Embryonic facial prominence (tissue), 1 donor: Measurements from ENCODE around the gene TSHB.

Experiments
- DNase-seq: peaks from one replicate; pipeline ENCODE4 v3.0.0-alpha.2; 2016; ENCODE audit errors: extremely low spot score

The TSHB gene

DNA sequence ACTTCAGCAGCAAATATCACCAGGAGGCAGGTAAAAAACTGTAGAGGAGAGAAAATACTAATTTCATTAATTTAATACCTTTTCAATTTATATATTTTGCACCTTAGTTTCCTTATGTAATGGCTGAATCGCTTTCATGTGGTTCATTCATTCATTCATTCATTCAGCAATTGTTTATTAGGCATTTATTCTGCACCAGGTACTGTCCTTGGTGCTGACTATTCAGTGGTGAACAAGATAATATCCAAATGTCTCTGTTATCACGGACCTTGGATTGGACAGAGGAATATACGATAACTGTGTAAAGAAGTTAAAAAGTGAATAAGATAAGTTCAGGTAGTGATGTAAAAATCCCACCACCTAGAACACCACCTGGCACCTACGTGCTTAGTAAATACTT is 30.9 kb downstream of the TSHB start:
- DNase-seq, result no peak

DNA sequence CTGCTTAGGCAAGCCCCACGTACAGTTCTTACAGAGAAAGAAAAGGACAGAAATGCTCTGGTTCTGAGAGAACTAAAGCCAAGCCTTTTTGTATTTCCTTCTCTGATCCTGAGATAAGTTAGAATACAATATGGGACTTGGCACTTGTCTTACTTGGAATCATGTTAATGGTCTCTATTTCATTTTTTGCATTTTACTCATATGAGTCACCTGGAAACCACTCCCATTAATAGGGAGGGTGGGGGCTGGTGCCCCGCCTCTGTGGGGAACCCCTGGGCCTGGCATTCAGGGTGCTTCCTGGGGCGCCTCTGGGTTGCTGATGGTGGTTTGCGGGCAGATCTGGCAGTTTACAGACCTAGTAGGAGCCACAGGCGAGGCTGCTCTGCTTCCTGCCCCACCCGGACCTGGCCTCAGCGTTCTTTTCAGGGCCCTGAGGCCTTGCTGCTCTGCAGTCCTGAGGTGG is 32.9 kb downstream of the TSHB start:
- no peak for DNase-seq

- no peak for DNase-seq
These were observed 33.7 kb downstream of the TSHB start for GRCh38 chr1:115063228-115063901.

DNA sequence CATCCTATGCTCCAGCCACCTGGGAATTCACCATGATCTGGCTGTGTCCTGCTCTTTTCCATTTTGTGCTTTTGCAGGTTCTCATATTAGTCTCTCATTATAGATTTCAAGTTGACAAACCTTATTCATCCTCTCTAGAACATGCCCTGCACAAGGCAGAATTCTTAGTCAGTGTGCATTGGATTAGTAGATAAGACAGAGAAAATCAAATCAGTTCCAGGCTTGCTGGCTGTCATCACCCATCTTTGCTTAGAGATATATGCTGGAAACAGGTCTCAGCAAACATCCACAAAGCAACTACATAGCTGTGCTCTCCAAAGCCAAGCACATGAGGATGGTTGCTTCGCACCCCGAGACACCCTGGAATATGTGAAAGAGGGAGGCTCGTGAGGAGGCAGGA is 34.8 kb downstream of the TSHB start:
- DNase-seq, result no peak

- DNase-seq, result no peak
These were observed 35.4 kb downstream of the TSHB start for GRCh38 chr1:115065021-115065420.

- DNase-seq, result no peak
These were observed 37.7 kb downstream of the TSHB start for GRCh38 chr1:115067161-115067859.

DNA sequence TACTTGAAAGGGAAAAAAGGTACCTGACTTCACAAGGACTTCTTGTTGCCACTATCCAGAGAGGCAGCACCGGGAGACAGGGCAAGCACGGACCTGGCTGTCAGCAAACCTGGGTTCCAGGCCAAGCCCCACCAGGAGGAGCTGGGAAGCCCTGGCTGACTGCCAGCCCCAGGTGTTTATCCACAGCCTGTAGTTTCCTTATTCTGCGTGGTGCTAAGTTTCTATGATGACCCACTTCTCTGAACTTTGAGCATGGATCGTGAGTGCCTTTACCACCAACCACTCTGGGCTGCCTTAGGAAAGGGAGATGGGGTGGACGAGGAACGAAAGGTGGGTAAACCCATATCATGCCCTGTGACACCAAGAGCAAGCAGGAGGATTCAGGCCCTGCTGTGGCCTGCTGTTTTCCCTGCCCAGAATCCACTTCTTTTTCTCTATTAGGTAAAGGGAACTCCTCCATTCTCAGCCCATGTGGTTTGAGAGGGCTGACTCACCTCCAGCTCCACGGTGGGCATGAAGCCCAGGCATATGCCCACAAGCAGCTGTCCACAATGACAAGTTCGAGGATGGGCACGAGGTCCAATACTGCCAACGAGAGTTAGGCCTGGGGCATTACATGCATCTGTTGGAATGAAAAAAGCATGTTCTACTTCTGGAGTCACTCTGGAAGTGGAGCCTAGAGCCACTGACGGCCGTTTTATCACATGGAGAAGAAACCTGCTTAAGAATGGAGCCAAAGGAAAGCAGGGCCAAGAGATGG is 39.4 kb downstream of the TSHB start:
- DNase-seq, result no peak

GRCh38 chr1:115069659-115070308 is 40.2 kb downstream of the TSHB start:
- no peak for DNase-seq

DNA sequence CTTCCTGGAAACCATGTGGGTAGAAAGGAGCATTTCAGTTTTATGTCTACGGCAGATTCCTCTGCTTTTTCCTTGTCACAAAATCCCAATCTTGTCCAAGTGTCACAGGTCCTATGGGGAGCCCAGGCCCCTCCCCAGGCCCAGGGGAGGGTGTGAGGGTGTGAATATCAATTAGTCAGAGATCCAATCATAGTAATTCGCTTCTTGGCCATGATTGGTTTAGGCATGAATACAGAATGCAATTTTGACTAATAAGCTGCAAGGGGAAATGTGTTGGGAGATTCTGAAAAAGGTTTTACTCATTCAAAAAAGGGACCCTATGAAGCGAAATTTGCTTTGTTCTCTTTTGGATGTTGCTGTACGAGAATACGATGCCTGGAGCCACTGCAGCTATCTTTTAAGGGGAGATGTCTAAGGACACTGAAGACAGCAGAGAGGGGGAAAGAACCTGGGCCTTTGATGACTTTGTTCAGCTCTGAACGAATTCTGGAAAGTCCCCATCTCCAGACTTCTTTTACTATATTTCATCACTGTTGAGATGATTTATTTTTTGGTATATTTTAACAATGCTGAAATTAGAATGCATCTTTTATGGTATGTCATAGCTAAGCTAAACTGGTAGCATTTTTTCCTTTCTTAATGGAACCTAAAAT is 41.5 kb downstream of the TSHB start:
- no peak for DNase-seq

- DNase-seq, result no peak
These were observed 43.9 kb downstream of the TSHB start for GRCh38 chr1:115073298-115074087.

DNA sequence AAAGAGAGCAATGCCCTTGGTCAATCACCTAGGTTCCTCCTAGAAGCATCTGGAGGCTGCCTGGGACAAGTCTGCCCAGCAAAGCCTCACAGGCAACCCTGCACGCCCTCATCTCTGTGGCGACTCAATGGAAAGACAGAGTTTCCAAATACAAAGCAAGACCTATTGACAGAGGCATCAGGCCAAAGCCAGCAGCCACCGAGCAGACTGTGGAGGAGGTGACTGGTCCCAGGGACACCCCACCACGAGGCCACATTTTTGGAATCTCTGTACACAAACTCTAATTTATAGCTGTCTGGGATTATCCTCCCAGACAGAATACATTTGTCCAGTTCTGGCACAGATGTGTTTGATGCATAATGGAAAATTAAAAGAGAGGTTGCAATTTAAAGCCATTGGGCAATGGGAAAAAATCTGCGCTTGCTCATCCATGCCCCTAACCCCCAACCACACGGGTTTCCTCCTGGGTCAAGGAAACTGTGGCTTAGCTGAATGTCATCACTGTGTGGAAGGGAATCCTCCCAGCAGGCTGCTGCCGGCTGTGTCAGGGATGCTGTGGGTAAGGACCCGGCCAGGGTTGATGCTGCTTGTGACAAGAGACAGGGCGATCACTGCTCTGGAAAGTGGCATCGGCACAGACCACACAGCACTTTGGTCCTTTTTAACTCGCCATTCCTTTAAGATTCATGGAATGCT is 45.4 kb downstream of the TSHB start:
- no peak for DNase-seq

GRCh38 chr1:115076384-115076915 is 46.8 kb downstream of the TSHB start:
- no peak for DNase-seq

GRCh38 chr1:115077286-115077983 is 47.8 kb downstream of the TSHB start:
- no peak for DNase-seq

DNA sequence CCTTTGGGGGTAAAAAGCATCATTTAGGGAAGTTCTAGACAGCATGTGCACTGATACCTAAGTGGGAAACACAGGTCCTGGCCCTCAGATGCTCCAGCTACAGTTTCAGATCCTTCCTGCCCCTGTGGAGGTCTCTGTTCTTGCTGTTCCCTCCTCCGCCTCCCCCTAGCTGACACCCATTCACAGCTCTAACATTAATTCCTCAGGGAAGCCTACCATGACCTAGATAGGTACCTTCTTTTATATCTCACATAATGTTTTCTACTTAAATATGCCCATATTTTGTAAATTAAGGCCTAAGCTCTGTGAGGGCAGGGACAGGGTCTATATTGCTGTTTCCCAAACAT is 48.3 kb downstream of the TSHB start:
- no peak for DNase-seq

- DNase-seq, result no peak
These were observed 49.1 kb downstream of the TSHB start for GRCh38 chr1:115078708-115079107.

GRCh38 chr1:115082949-115083348 is 53.3 kb downstream of the TSHB start:
- no peak for DNase-seq
